NCI-H226 (cell line): Measurements from ENCODE around the gene OR51B2.
"Not testable (repeated sequence)": the region's sequence is repeated elsewhere in the genome, so short reads cannot be mapped to it uniquely, and the experiment has no call there.

Experiments used
- DNase-seq: peaks from one replicate; pipeline ENCODE4 v3.0.0-alpha.2; 2015

The OR51B2 gene

DNA sequence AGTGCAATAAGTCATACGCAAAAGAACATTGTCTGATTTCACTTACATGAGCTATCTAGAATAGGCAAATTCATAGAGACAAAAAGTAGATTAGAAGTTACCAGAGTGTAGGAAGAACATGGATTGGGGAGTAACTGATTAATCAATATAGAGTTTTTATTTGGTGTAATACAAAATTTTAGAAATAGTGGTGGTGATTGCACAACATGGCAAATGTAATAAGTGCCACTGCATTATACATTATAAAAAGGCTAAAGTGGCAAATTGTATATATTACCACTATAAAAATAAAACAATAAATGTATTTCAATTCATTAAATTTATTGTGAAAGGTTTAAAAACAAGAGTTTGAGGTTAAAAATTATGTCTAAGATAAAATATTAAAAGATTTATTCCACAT is 13.7 kb downstream of the OR51B2 start:
- DNase-seq = no peak

DNA sequence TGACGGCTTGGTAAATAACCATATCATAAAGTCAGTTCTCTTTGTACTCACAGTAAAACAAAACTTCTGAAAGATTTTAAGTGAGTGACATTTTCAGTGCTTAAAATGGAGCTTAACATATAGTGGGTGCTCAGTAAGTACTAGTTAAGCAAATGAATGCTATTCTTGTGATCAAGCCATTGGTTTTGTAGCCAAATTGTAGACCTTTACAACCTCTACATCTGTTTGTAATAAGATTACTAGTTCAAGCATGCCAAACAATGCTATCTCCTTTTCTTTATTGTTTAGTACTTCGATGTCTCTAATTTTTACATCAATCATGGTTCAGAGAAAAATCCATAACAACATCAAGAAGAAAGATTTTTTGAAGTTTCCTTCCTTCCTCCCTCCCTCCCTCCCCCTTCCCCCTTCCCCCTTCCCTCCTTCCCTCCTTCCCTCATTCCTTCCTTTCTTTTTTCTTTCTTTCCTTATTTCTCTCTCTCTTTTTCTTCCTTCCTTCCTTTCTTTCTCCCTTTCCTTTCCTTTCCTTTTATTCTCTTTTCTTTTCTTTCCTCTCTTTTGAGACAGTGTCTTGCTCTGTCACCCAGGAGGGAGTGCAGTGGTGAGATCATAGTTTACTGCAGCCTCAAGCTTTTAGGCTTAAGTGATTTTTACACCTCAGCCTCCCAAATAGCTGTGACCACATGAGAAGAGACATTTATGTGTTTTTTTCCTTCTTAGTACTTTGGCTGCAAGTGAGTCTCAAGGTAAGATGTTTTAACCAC is 16.7 kb downstream of the OR51B2 start:
- DNase-seq = no peak

DNA sequence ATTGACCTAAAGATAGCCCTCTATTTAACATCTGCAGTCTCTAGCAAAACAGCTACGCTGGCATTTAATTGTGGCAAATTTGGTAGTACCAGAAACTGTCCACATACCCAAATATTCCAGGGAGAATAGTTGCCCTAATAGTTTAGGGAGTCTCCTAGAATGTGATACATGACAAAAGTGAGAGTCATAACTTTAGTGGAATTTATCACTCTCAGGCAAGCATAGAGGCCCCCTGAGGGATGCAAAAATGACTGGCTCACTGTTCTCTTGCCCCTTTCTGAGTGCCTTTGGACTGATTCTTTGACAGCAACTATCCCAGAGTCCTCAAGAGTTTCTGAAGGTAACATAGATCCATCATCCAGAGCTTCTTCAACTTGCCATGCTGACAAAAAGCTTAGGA is 20.1 kb downstream of the OR51B2 start:
- no peak for DNase-seq

DNA sequence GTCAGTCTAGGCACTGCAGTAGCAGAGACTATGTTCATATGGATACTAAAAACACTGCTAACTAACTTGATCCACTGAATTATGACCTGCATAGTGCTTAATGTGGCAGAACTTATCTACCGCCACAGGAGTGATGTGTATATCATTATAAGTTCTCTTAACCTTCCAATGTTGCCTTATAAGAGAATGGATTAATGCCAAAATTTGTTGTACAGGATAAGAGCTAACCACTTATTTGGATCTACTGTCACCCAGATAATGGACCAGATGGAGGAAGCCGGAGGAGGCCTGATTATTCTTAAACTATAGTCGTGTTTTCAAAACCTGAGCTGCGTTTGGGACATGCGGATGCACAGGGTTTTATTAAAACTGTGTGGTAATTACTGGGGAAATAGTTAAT is 20.5 kb downstream of the OR51B2 start:
- no peak for DNase-seq

DNA sequence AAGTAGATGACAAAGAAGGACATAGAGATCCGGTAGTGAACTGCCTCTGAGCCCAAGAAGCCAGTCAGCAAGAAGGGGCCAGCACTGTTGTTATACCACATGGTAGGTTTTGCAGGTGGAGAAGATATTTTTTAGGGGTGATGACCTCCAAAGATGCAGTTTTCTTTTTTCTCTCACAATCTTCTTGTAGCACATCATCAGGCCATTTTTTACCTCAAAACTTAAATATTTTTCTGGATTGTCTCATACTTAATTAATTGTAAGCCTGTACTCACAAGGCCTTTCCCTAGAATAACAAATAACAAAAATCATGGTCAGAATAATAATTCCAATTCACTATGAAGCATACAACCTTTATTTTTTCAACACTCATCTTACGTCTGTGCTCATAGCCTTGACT is 22.3 kb downstream of the OR51B2 start, which contains the start of gene OR51B4:
TSS of gene OR51B4 (minus strand) at position 101 of the 400 bp plus-strand sequence. CDS start at position 101, 0 bp downstream.
- no peak for DNase-seq

DNA sequence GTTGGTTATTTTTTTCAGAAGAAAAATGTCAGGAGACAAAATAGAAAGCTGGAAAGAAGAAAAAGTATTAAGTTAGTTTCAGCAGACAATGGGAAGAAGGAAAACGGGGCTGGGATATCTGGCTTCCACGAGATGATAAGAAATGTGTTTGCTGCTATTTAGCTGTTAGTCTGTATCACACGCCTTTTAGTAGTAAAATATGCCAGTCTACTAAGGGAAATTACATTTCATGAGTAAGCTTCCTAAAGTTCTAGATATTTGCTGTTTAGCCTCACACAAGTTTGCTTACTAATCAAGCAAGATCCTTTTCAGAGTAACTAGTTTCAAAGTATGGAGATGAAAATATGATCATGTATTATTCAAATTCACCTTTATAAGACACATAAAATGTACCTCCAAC is 23.8 kb downstream of the OR51B2 start:
- peak; percentile 35 for DNase-seq

DNA sequence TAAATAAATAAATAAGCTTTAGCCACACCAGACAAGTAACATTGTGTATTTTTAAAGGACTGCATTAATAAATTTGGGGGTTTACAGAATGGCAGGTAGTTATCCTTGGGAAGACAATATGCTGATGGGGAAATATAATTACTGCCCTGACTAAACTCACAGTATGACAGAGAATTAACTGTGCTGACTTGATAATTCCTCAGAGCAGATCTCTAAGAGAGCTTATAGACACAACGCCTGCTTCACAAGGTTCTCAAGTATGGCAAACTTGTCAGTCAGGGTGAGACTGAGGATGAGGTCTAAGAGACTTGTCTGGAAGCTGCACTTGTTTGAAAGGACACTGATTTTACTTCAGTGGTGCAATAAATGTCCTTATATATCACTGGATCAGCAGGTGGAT is 25.6 kb downstream of the OR51B2 start:
- no peak for DNase-seq

DNA sequence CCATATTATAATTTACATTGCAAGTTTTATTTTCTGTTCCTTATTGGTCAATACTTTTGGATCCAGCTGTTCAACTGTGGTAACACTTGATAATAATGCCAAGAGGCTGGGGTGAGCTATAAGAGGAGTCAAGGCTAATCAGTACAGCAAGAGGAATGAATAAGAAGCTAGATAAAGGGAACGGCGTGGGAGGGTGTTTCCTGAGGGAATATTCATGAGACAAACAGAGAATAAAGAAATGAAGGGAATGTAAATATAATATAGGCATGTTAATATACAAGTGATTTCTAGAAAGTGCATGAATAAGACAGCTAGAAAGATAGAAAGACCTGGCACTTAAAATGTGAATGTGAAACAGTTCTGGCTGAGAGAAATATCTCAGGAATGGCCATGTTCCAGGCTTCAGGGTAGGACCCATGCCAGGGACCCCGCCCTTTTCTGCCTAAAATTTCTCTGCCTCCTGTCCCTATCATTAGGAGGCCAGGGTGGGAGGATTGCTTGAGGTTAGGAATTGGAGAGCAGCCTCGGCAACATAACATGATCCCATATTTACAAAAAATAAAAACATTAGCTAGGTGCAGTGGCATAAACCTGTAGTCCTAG is 26.3 kb downstream of the OR51B2 start:
- DNase-seq = peak; percentile 71

DNA sequence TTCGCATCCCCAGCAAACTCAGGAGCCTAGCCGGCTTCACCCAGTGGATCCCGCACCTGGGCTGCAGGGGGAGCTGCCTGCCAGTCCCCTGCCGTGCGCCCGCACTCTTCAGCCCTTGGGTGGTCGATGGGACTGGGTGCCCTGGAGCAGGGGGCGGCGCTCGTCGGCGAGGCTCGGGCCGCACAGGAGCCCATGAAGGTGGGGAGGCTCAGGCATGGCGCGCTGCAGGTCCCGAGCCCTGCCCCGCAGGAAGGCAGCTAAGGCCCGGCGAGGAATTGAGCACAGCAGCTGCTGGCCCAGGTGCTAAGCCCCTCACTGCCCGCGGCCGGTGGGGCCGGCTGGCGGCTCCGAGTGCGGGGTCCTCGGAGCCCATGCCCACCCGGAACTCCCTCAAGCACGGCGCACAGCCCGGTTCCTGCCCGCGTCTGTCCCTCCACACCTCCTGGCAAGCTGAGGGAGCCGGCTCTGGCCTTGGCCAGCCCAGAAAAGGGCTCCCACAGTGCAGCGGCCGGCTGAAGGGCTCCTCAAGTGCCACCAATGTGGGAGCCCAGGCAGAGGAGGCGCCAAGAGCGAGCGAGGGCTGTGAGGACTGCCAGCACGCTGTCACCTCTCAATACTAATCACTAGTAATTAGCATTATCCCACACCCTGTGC is 29.6 kb downstream of the OR51B2 start:
- not testable (repeated sequence) for DNase-seq

DNA sequence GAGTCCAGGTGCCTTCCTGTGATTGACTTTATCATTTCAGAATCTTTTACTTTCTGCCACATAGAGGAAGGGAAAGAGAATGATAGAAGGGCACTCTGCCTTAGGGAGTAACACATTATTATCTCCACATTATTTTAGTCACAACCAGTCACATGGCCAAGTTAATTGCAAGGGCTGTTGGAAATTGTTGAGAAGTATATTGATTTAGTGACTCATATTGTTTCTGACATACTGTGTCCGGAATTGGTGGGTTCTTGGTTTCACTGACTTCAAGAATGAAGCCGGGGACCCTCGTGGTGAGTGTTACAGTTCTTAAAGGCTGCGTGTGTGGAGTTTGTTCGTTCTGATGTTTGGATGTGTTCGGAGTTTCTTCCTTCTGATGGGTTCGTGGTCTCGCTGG is 31.1 kb downstream of the OR51B2 start:
- no peak for DNase-seq

DNA sequence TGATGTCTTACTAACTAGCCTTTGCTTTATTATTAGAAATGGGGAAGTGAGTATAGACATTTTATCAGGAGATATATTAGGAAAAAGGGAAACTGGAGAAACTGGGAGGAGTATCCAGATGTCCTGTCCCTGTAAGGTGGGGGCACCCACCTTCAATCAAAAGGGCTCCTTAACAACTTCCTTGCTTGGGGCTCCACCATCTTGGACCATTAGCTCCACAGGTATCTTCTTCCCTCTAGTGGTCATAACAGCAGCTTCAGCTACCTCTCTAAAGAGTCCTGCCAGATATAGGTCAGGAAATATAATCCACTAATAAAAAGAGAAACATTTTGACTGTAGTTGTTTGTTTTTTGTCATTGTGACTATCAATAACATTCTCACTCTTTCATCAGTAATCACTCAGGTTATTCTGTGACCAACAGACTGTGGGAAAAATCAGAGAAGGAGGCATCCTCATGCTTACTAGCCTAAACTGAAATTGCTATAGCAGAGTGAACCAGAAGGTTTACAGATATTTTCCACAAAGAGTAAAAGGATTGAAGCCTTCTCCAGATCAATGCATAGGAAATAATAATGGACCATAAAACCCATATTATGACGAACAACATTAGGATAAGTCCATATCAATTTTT is 32.8 kb downstream of the OR51B2 start:
- peak; percentile 32 for DNase-seq

DNA sequence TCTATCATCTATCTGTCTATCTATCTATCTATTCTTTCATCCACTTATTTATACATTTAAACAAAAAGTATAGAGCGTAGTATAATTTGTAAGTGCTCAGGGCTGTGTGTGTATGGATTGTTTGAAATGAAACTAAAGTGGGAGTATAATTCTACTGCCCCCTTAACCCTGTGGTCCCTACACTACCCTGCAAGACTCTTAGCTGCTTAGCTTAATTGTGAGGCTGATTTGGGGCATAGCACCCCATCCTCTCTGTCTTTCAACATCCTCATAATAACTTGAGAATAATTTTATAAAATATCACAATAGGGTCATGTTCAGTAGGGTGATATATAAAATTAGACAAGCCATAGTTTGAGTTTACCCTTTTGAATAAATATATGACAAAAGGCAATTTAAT is 34.0 kb downstream of the OR51B2 start:
- no peak for DNase-seq

DNA sequence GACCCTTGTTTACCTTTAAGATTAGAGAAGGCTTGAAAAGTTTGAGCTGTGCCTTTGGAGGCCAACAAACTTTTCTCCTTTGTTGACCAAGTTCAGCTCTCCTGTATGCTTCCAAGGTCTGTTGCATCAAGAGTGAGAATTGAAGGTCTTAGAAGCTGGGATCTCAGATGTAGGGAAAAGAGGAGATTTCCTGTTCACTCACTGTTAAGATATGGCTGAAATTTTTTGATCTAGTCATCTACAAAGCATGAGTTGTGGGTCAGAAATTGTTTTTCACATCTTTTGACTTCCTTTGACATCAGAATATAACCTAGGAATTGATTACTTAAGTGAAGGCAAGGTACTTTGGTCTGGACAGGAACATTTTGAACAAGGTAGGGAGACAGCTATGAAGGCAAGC is 34.4 kb downstream of the OR51B2 start:
- DNase-seq = peak; percentile 34

DNA sequence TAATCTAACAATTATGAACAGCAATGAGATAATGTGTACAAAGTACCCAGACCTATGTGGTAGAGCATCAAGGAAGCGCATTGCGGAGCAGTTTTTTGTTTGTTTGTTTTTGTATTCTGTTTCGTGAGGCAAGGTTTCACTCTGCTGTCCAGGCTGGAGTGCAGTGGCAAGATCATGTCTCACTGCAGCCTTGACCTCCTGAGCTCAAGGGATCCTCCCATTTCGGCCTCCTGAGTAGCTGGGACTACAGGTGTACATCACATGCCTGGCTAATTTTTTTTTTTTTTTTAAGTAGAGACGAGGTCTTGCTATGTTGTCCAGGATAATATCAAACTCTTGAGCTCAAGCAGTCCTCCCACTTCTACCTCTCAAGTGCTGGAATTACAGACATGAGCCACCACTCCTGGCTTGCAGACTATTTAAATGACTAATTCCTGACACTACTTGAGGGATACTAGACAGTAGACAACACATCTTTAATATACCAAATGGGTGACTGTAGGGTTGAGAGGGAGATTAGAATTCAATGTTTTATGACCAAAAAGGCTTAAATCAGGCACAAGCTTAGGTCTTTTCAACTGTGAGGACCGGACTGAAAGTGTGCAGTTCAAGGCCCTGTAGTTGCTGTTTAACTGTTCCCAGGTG is 35.1 kb downstream of the OR51B2 start:
- no peak for DNase-seq

DNA sequence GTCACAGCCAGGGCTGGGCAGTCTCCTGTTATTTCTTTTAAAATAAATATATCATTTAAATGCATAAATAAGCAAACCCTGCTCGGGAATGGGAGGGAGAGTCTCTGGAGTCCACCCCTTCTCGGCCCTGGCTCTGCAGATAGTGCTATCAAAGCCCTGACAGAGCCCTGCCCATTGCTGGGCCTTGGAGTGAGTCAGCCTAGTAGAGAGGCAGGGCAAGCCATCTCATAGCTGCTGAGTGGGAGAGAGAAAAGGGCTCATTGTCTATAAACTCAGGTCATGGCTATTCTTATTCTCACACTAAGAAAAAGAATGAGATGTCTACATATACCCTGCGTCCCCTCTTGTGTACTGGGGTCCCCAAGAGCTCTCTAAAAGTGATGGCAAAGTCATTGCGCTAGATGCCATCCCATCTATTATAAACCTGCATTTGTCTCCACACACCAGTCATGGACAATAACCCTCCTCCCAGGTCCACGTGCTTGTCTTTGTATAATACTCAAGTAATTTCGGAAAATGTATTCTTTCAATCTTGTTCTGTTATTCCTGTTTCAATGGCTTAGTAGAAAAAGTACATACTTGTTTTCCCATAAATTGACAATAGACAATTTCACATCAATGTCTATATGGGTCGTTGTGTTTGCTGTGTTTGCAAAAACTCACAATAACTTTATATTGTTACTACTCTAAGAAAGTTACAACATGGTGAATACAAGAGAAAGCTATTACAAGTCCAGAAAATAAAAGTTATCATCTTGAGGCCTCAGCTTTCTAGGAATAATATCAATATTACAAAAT is 35.8 kb downstream of the OR51B2 start:
- peak; percentile 81 for DNase-seq

DNA sequence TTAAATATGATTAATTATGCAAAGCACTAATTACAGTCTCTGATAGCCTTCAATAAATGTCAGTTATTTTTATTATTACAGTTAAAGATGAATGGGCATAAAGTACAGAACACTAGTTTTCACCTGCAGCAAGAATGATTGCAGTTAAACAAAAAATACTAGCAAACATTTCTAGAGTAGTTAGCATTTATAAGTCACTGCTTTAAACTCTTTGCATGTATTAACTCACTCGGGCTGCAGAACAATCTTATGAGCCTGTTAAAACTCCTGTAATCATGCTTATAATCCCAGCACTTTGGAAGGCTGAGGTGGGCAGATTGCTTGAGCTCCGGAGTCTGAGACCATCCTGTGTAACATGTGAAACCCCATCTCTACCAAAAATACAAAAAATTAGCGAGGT is 37.2 kb downstream of the OR51B2 start:
- no peak for DNase-seq

DNA sequence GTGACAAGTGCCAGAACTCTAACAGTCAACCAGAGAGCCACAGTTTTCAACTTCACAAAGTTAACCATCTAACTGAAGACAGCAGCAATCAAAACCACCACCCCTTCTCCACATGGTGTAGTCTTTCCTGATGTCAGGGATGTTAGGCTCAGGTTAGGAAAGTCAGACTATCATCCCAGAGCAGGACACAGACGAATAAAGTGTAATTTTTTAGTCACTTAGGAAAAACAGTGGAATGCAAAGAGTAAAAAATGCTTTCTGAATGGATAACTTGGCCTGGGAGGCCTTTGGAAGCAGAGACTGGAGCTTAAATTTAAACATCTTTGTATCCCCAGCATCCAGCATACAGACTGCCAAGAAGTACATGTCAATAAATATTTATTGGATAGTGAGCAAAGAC is 37.7 kb downstream of the OR51B2 start:
- DNase-seq = no peak

DNA sequence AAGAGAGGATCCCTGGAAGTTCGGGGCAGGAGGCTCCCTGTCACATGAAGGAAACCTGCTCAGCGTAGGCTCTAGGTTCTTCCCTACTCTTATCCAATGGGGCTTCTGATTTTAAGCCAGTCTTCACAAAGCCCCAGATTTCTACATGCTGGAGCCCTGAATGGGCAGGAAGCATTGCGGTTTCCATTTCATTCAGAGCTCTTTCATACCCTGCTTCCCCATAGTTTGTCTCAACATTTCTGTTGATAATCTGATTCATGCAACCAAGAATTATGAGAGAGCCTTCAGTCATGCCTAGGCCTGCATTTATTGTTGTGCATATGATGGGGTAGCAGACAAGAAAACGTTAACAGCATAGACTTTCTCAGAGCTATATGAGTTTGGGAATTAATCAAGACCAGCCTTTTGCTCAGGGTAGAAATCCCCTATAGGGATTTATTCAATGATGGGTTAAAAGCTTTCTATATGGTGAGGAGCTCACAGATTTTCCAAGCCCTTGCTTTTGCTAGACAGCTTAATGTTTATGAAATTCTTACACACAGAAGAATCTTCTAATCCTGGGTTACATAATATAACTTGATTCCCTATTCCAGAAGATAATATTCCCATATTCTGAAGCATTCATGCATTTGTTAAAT is 38.3 kb downstream of the OR51B2 start:
- no peak for DNase-seq

DNA sequence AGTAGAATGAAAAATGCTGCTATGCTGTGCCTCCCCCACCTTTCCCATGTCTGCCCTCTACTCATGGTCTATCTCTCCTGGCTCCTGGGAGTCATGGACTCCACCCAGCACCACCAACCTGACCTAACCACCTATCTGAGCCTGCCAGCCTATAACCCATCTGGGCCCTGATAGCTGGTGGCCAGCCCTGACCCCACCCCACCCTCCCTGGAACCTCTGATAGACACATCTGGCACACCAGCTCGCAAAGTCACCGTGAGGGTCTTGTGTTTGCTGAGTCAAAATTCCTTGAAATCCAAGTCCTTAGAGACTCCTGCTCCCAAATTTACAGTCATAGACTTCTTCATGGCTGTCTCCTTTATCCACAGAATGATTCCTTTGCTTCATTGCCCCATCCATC is 39.5 kb downstream of the OR51B2 start:
- no peak for DNase-seq

DNA sequence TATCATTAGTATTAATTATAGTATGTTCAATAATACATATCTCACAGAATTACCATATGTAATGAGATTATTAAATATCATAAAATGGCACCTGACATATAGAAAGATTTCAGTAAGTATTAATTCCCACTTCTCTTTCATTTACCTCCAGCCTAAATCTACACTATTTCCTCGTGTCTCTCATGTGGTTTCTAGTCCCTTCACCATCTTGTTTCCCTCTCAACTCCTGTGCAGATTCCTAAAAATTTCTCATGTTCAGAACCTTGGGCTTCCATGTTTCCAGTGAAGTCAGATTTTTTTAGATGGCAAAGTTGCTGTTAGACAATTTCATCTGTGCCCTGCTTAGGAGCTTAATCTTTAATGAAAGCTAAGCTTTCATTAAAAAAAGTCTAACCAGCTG is 40.2 kb downstream of the OR51B2 start:
- DNase-seq = no peak

DNA sequence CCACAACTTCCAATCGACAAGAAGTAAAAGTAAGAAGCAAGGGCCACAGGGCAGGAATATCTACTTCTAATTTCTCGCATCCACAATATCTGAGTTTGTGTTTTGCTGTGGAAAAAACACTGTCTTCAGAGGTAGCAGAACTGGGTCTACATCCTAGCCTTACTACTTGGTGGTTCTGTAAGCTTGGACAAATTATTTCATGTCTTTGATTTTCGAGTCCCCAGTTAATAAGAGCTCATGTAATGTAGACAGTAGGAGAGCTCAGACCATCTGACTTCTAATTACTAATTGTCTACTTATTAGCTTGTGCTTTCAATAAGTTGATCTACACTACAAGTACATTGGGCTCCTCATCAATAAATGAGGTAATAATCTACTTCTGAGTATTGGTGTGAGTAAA is 41.0 kb downstream of the OR51B2 start:
- DNase-seq = no peak

DNA sequence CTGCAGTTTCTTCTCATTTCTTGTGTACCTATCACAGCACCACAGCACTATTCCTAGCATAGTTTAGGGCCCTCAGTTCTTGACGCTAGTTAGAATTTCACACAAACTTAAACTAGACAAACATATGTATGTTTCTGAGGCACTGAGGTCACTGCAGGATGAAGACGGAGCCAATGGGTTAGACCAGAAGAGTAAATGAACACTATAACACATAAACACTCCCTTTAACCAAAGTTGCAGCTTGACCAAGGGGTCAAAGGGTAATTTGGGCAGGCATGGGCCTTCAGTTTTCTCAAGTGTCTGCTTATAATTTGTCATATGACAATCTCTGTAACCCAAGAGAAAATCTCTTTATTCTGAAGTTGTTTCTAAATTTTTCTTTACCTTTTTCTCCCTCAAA is 41.5 kb downstream of the OR51B2 start:
- DNase-seq = no peak
